CD14-positive monocyte (primary cell): ENCODE data around the gene GAB4. TPM values are rescaled to one million over a fixed set of nuclear protein-coding genes. Genes with fewer than 3 reads are reported as not detected.
"Not testable (repeated sequence)": the region's sequence is repeated elsewhere in the genome, so short reads cannot be mapped to it uniquely, and the experiment has no call there.

Source experiments
- DNase-seq, 3 donors: peaks; one replicate each; pipeline ENCODE4 v3.0.0-alpha.2; 2011 to 2022
- H2AFZ ChIP-seq: 2 replicates; pipeline ENCODE4 v1.6.0; 2012; ENCODE audit warnings: mild to moderate bottlenecking, low read depth, low read length, inconsistent platforms; ENCODE audit not compliant: insufficient read depth, poor library complexity, severe bottlenecking
- H3K27ac ChIP-seq, 2 donors: 1 replicate in 1 of 2; 2 replicates in 1 of 2; pipeline ENCODE4 v1.5.1; 2012 to 2013; ENCODE audit warnings: low read length in 2 of 2, control low read depth in 1 of 2, inconsistent platforms in 1 of 2, low read depth in 1 of 2, mild to moderate bottlenecking in 1 of 2
- H3K27me3 ChIP-seq, 2 donors: one replicate each; pipeline versions ENCODE4 v1.6.0 to v1.6.1; 2011 to 2013; ENCODE audit warnings: low read length in 2 of 2; ENCODE audit not compliant: control insufficient read depth in 2 of 2, insufficient read depth in 2 of 2
- H3K36me3 ChIP-seq, 2 donors: replicated peaks in 1 of 2; 1 replicate in 1 of 2; 2 replicates in 1 of 2; pipeline versions ENCODE4 v1.5.1 to v1.6.1; 2012 to 2013; ENCODE audit warnings: low read length in 2 of 2, control low read depth in 1 of 2, inconsistent platforms in 1 of 2, mild to moderate bottlenecking in 1 of 2; ENCODE audit not compliant: insufficient read depth in 2 of 2, control insufficient read depth in 1 of 2
- H3K4me1 ChIP-seq, 2 donors: 1 replicate in 1 of 2; 2 replicates in 1 of 2; pipeline versions ENCODE4 v1.5.1 to v1.6.1; 2012 to 2013; ENCODE audit warnings: low read length in 2 of 2, control low read depth in 1 of 2, inconsistent platforms in 1 of 2, mild to moderate bottlenecking in 1 of 2, moderate library complexity in 1 of 2; ENCODE audit not compliant: insufficient read depth in 2 of 2, control insufficient read depth in 1 of 2
- H3K4me2 ChIP-seq: replicated peaks from 2 replicates; pipeline ENCODE3; 2012; ENCODE audit warnings: low read length, moderate library complexity, mild to moderate bottlenecking; ENCODE audit not compliant: poor library complexity, severe bottlenecking; ENCODE audit errors: extremely low read depth
- H3K4me3 ChIP-seq, 3 experiments: fragments of 200-600 bp in 1 of 3; sonication (generic) in 1 of 3; replicated peaks in 1 of 3; 1 replicate in 2 of 3; 2 replicates in 1 of 3; pipeline ENCODE4 v1.5.1; 2011 to 2013; ENCODE audit warnings: low read length in 3 of 3, mild to moderate bottlenecking in 3 of 3, control low read depth in 2 of 3, low read depth in 2 of 3, inconsistent platforms in 1 of 3, moderate library complexity in 1 of 3
- H3K79me2 ChIP-seq: 2 replicates; pipeline ENCODE4 v1.6.0; 2012; ENCODE audit warnings: mild to moderate bottlenecking, control low read depth, inconsistent platforms, low read length, moderate library complexity; ENCODE audit not compliant: insufficient read depth
- H3K9ac ChIP-seq: 2 replicates; pipeline ENCODE4 v1.6.0; 2017; ENCODE audit warnings: low read length, mild to moderate bottlenecking; ENCODE audit not compliant: insufficient read depth, poor library complexity, severe bottlenecking
- H3K9me3 ChIP-seq, 2 donors: replicated peaks in 1 of 2; 1 replicate in 1 of 2; 2 replicates in 1 of 2; pipeline versions ENCODE4 v1.5.1 to v1.6.1; 2012 to 2013; ENCODE audit warnings: low read length in 2 of 2, control low read depth in 1 of 2; ENCODE audit not compliant: control insufficient read depth in 1 of 2, insufficient read depth in 1 of 2
- H4K20me1 ChIP-seq: 2 replicates; pipeline ENCODE4 v1.6.0; 2012; ENCODE audit warnings: mild to moderate bottlenecking, low read length, control low read depth, moderate library complexity; ENCODE audit not compliant: insufficient read depth
- H3K27ac Mint-ChIP-seq, 7 donors: one replicate each; pipeline ENCODE4 v1.8.0; 2020; ENCODE audit warnings: mild to moderate bottlenecking in 7 of 7, mixed read lengths in 7 of 7, moderate library complexity in 6 of 7, inconsistent platforms in 2 of 7
- H3K27me3 Mint-ChIP-seq, 3 donors: one replicate each; pipeline ENCODE4 v1.8.0; 2021 to 2022; ENCODE audit warnings: low read depth in 3 of 3, mild to moderate bottlenecking in 3 of 3, mixed read lengths in 3 of 3, moderate library complexity in 3 of 3, inconsistent platforms in 1 of 3
- H3K36me3 Mint-ChIP-seq, 2 donors: one replicate each; pipeline ENCODE4 v1.8.0; 2020; ENCODE audit warnings: mixed read lengths in 2 of 2, inconsistent platforms in 1 of 2, mild to moderate bottlenecking in 1 of 2
- H3K4me1 Mint-ChIP-seq: one replicate; pipeline ENCODE4 v1.8.0; 2020; ENCODE audit warnings: mild to moderate bottlenecking, mixed read lengths
- H3K4me3 Mint-ChIP-seq, 2 donors: one replicate each; pipeline ENCODE4 v1.8.0; 2020; ENCODE audit warnings: mild to moderate bottlenecking in 2 of 2, mixed read lengths in 2 of 2, moderate library complexity in 1 of 2
- H3K9me3 Mint-ChIP-seq, 7 donors: one replicate each; pipeline ENCODE4 v1.8.0; 2020 to 2022; ENCODE audit warnings: mixed read lengths in 7 of 7, mild to moderate bottlenecking in 6 of 7, moderate library complexity in 6 of 7, inconsistent platforms in 2 of 7
- WGBS: methylation state at CpG from one replicate; pipeline ENCODE4 v1.1.5; 2013; ENCODE audit warnings: missing lambda C conversion rate; ENCODE audit not compliant: insufficient coverage; 5-methylcytosine and 5-hydroxymethylcytosine counted together
- intact Hi-C, 2 donors: fragments of 100-400 bp; cut with micrococcal nuclease; formaldehyde crosslinking; loops; one replicate each; pipeline versions ENCODE4 v1.15.0 to v1.15.1; 2023
- polyA plus RNA-seq, 3 donors: library from polyadenylated mRNA; depleted of rRNA in 1 of 3; unstranded in 2 of 3; stranded (reverse) in 1 of 3; fragments of 300-500 nt in 2 of 3; fragments of >200 nt in 1 of 3; fragmentation: Illumina TruSeq in 2 of 3; gene quantifications; 1 replicate in 2 of 3; 2 replicates in 1 of 3; pipeline ENCODE4 v1.2.3, GENCODE V29; 2012 to 2021

The GAB4 gene
- polyA plus RNA-seq, 3 donors: not detected

DNA sequence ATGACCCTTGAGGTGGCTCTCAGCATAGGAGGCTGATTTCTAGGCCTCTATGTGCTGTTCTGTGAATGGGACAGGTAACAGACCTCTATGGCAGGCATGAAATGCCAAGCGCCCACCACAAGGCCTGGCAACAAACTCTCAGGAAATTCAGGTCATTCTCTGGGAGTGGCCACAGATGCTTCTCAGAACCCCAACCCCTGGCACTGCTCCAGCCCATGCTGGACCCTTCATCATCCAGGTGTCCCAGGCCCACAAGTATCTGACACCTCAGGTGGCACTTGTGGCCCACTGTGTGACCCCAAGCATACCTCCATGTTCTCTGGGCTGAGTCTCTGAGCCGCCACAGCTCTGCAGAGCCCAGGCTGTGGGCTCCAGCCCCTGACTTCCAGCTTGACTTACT is 24.3 kb upstream of the GAB4 start:
- H3K79me2 ChIP-seq, H3K4me3 Mint-ChIP-seq, DNase-seq, H3K36me3 Mint-ChIP-seq, H3K4me1 Mint-ChIP-seq, H3K4me2 ChIP-seq, H3K4me3 ChIP-seq, H3K36me3 ChIP-seq, intact Hi-C loops, H3K27ac Mint-ChIP-seq, H3K27ac ChIP-seq, H4K20me1 ChIP-seq, H3K9me3 Mint-ChIP-seq, H3K9ac ChIP-seq, H3K9me3 ChIP-seq, H2AFZ ChIP-seq: not testable (repeated sequence)
- Histone ChIP-seq H3K4me1 (peaks cover 7 to 11% of the 10 kb centered on the region in 2 donors), H3K27me3 (peaks cover 10 to 23% of the 10 kb centered on the region in 2 donors)
- H3K27me3 Mint-ChIP-seq: peaks cover 28 to 42% (median 30%) of the 10 kb centered on the region in 3 donors
- 89% methylated on average over 1 of the region's 2 CpGs for WGBS

GRCh38 chr22:17024380-17024779 is 16.4 kb upstream of the GAB4 start:
- Mint-ChIP-seq H3K27me3 (peaks cover 3 to 28% (median 14%) of the 10 kb centered on the region in 3 donors), H3K9me3 (peaks cover 6 to 12% (median 8%) of the 10 kb centered on the region in 7 donors)
- H3K9me3 ChIP-seq, H3K4me3 ChIP-seq, H3K36me3 ChIP-seq, H3K4me2 ChIP-seq, H3K9ac ChIP-seq, H2AFZ ChIP-seq, H3K27ac Mint-ChIP-seq, H3K4me1 Mint-ChIP-seq, H3K27ac ChIP-seq, H4K20me1 ChIP-seq, H3K4me3 Mint-ChIP-seq, intact Hi-C loops, H3K27me3 ChIP-seq, DNase-seq, H3K36me3 Mint-ChIP-seq, H3K4me1 ChIP-seq, H3K79me2 ChIP-seq: not testable (repeated sequence)
- 80% methylated on average over 2 of the region's 5 CpGs for WGBS

GRCh38 chr22:17015552-17015951 is 7.5 kb upstream of the GAB4 start:
- H4K20me1 ChIP-seq, DNase-seq, H3K27ac ChIP-seq, H3K79me2 ChIP-seq, H3K4me1 ChIP-seq, H3K36me3 ChIP-seq, H3K36me3 Mint-ChIP-seq, H2AFZ ChIP-seq, H3K9me3 ChIP-seq, H3K27me3 ChIP-seq, intact Hi-C loops, H3K4me2 ChIP-seq, H3K4me3 ChIP-seq, H3K27ac Mint-ChIP-seq, H3K4me1 Mint-ChIP-seq, H3K9me3 Mint-ChIP-seq, H3K9ac ChIP-seq: not testable (repeated sequence)
- peaks cover 2 to 34% (median 14%) of the 10 kb centered on the region in 3 donors for H3K27me3 Mint-ChIP-seq
- H3K4me3 Mint-ChIP-seq: peak overlapping the region in 1 of 2 donors; percentile 46
- 84% methylated on average over 3 of the region's 6 CpGs for WGBS

- H2AFZ ChIP-seq, H3K4me3 ChIP-seq, H3K4me2 ChIP-seq, H3K9me3 Mint-ChIP-seq, H3K27me3 ChIP-seq, H3K4me1 ChIP-seq, H4K20me1 ChIP-seq, H3K4me1 Mint-ChIP-seq, intact Hi-C loops, H3K36me3 Mint-ChIP-seq, H3K27ac ChIP-seq, H3K4me3 Mint-ChIP-seq, H3K27ac Mint-ChIP-seq, H3K36me3 ChIP-seq, H3K9me3 ChIP-seq, H3K79me2 ChIP-seq, H3K9ac ChIP-seq, DNase-seq: not testable (repeated sequence)
- peaks cover 5 to 24% (median 10%) of the 10 kb centered on the region in 3 donors for H3K27me3 Mint-ChIP-seq
- 100% methylated on average over 1 of the region's 3 CpGs for WGBS
These were observed 6.0 kb upstream of the GAB4 start for GRCh38 chr22:17014101-17014440.
